Calu3 (cell line): ENCODE results near the gene PODN. TPM values are rescaled to one million over a fixed set of nuclear protein-coding genes. Genes with fewer than 3 reads are reported as not detected.

Experiments used
- BruUV-seq: library from RNA; stranded (reverse); fragments of 400-500 nt; replicated peaks from 2 replicates; lab custom pipeline; 2021; lab: Mats Ljungman, UMichigan
- CTCF ChIA-PET: fragments of 300-600 bp; sonication (Branson Sonifier 250); formaldehyde crosslinking; loops from one replicate; lab custom pipeline; 2022; ENCODE audit warnings: antibody characterized with exemption; lab: Charles Lee
- DNase-seq: peaks from one replicate; pipeline ENCODE4 v3.0.0; 2022
- H3K27ac Mint-ChIP-seq: one replicate; pipeline ENCODE4 v1.8.0; 2022; ENCODE audit warnings: mixed read lengths; ENCODE audit not compliant: unreplicated experiment
- H3K27me3 Mint-ChIP-seq: one replicate; pipeline ENCODE4 v1.8.0; 2022; ENCODE audit warnings: mixed read lengths; ENCODE audit not compliant: unreplicated experiment
- H3K36me3 Mint-ChIP-seq: one replicate; pipeline ENCODE4 v1.8.0; 2022; ENCODE audit warnings: mild to moderate bottlenecking, moderate library complexity, mixed read lengths; ENCODE audit not compliant: insufficient read depth, unreplicated experiment
- H3K4me1 Mint-ChIP-seq: one replicate; pipeline ENCODE4 v1.8.0; 2022; ENCODE audit warnings: mild to moderate bottlenecking, low read depth, mixed read lengths; ENCODE audit not compliant: unreplicated experiment
- H3K4me3 Mint-ChIP-seq: one replicate; pipeline ENCODE4 v1.8.0; 2022; ENCODE audit warnings: mild to moderate bottlenecking, low read depth, moderate library complexity, mixed read lengths; ENCODE audit not compliant: unreplicated experiment
- H3K9me3 Mint-ChIP-seq: one replicate; pipeline ENCODE4 v1.8.0; 2022; ENCODE audit warnings: low read depth, mixed read lengths; ENCODE audit not compliant: unreplicated experiment
- CTCF ChIP-seq: fragments of 200-600 bp; IDR thresholded peaks from one replicate; pipeline ENCODE4 v1.8.0; 2022; ENCODE audit warnings: antibody characterized with exemption; ENCODE audit not compliant: unreplicated experiment
- intact Hi-C: fragments of 100-400 bp; cut with micrococcal nuclease; formaldehyde crosslinking; loops from one replicate; pipeline ENCODE4 v1.10.0; 2022; ENCODE audit not compliant: unreplicated experiment
- total RNA-seq: library from RNA; stranded (reverse); gene quantifications from 2 replicates; pipeline ENCODE4 v1.2.3, GENCODE V29; 2022

Gene PODN
- total RNA-seq, 1 experiment from 2014 or later: not detected

GRCh38 chr1:53046930-53047329 is 15.1 kb upstream of the PODN start:
- Mint-ChIP-seq H3K27ac (no peak overlapping the region), H3K4me3 (no peak overlapping the region), H3K27me3 (no peaks in the 10 kb centered on the region), H3K4me1 (peaks cover 12% of the 10 kb centered on the region), H3K36me3 (no peaks in the 10 kb centered on the region), H3K9me3 (no peaks in the 10 kb centered on the region)
- intact Hi-C loops: no loop called here
- no peak for TF ChIP-seq CTCF
- no TSS peak for BruUV-seq
- no peak for DNase-seq
- CTCF ChIA-PET: no interaction called here

GRCh38 chr1:53047737-53048736 is 14.0 kb upstream of the PODN start:
- Mint-ChIP-seq H3K36me3 (no peaks in the 10 kb centered on the region), H3K4me1 (peaks cover 12% of the 10 kb centered on the region), H3K27me3 (no peaks in the 10 kb centered on the region), H3K9me3 (no peaks in the 10 kb centered on the region), H3K27ac (no peak overlapping the region), H3K4me3 (no peak overlapping the region)
- no peak for TF ChIP-seq CTCF
- BruUV-seq: no TSS peak
- intact Hi-C loops: no loop called here
- DNase-seq: no peak
- CTCF ChIA-PET: interaction anchor here (0.6 kb wide), 1 partner anchor 495 kb away, joined by 6 read pairs; the partner anchor contains the start of gene TUT4

GRCh38 chr1:53048960-53049573 is 12.9 kb upstream of the PODN start:
- no peak overlapping the region for H3K27ac Mint-ChIP-seq
- H3K9me3 Mint-ChIP-seq: no peaks in the 10 kb centered on the region
- peaks cover 12% of the 10 kb centered on the region for H3K4me1 Mint-ChIP-seq
- intact Hi-C loops: no loop called here
- H3K4me3 Mint-ChIP-seq: no peak overlapping the region
- no peaks in the 10 kb centered on the region for H3K36me3 Mint-ChIP-seq
- no peaks in the 10 kb centered on the region for H3K27me3 Mint-ChIP-seq
- CTCF ChIA-PET: interaction anchor here (0.8 kb wide), 1 partner anchor 81 kb away, joined by 4 read pairs; no protein-coding TSS in a partner anchor
- TF ChIP-seq CTCF: no peak
- no peak for DNase-seq
- BruUV-seq: no TSS peak

- H3K4me1 Mint-ChIP-seq: peaks cover 12% of the 10 kb centered on the region
- no peak overlapping the region for H3K27ac Mint-ChIP-seq
- H3K4me3 Mint-ChIP-seq: no peak overlapping the region
- no peaks in the 10 kb centered on the region for H3K9me3 Mint-ChIP-seq
- no peaks in the 10 kb centered on the region for H3K27me3 Mint-ChIP-seq
- DNase-seq: no peak
- CTCF ChIA-PET: interaction anchor here (0.8 kb wide), 1 partner anchor 81 kb away, joined by 4 read pairs; no protein-coding TSS in a partner anchor
- no TSS peak for BruUV-seq
- no peak for TF ChIP-seq CTCF
- H3K36me3 Mint-ChIP-seq: no peaks in the 10 kb centered on the region
- intact Hi-C loops: no loop called here
These were observed 12.4 kb upstream of the PODN start for GRCh38 chr1:53049574-53049967.
